NCI-H345 treated with DMSO at 0.1 percent for 48 hours (cell line): Measurements from ENCODE around the gene MRTFB.

Experiments used
- DNase-seq: peaks from one replicate; lab custom pipeline; 2025; ENCODE audit not compliant: unreplicated experiment; lab: John Stamatoyannopoulos, UW

The MRTFB gene

DNA sequence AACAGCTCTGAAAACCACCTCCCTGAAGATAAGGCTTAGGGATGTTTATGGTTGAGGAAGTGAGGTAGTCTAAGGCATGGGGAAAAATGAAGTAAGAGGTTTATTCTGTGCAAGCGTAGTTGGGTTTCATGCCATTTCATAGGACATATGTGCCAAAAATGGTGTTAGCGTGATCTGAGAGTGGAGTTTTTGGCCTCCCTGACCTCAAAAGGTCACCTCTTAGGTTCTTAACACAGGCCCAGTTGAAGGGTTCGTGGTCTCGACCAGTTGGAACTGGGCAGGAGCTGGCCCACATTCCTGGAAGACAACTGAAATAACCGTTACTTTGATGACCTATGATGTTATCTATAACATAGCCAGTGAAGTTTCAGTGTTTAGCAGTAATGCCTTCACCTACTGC lies 57.0 kb downstream of the MRTFB start:
- DNase-seq: no peak

GRCh38 chr16:14129502-14129901 lies 58.4 kb downstream of the MRTFB start:
- no peak for DNase-seq

DNA sequence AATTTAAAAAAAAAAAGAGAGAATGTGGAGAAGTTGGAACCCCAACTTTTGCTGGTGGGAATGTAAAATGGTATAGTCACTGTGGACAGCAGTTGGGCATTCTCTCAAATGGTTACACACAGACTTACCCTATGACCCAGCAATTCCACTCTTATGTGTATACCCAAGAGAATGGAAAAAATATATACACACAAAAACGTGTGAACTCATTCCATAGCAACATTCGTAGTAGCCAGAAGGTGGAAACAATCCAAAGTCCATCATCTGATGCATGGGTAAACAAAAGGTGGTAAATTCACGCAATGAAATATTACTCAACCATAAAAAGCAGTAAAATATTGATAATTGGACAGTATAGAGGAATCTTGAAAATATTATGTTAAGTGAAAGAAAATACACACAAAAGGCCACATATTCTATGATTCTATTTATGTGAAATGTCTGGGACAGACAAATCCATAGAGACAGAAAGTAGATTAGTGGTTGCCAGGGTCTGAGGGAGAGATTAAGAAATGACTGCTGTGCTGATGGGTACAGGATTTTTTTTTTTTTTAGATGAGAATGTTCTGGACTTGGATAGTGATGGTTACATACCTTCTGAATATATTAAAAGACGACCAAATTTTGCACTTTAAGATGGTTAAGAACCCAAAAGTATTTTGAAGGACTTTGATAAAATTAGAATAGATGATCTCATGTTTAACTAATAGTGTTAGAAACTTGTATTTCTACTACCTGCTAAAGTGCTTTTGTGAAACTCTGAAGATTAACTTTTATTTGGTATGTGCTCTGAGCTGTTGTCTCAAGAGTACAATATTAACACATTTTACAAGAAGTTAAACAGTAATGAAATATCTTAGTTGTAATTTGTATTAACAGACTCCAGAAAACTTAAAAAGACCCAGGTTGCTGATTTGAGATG lies 60.9 kb downstream of the MRTFB start:
- no peak for DNase-seq

DNA sequence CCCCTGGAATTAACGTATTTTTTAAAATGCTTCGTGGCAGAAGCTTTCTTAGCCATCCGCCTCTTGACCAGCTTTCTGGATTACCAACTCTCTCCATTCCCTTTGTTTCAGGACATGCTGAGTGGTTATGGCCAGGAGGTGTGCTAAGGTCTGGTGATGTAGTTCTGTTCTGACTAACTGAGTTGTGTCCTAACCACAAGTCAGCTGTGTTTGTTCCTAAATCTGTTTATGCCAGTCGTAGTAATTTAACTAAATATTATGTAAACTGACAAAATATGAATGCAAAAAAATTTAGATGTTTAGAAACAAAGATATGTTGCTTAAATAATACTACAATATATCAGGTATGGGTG lies 61.6 kb downstream of the MRTFB start:
- DNase-seq: no peak

- no peak for DNase-seq
These were observed 62.8 kb downstream of the MRTFB start for GRCh38 chr16:14133907-14134306.

DNA sequence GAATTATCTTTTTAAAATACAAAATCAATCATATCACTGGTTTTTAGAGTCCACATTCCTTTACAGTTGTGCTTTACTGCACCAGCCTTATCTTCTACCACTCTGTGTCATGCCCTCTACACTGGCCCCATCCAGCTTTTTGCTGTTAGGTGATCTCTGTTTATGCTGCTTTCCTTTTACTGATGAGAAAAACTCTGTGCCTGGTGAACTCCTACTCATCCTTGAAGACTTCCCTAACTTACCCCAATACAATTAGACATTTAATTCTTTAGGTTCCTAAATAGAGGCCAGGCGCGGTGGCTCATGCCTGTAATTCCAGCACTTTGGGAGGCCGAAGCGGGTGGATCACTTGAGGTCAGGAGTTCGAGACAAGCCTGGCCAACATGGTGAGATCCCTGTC lies 64.6 kb downstream of the MRTFB start:
- DNase-seq: no peak

GRCh38 chr16:14139872-14140271 lies 68.8 kb downstream of the MRTFB start:
- no peak for DNase-seq

- no peak for DNase-seq
These were observed 69.8 kb downstream of the MRTFB start for GRCh38 chr16:14140923-14141322.

DNA sequence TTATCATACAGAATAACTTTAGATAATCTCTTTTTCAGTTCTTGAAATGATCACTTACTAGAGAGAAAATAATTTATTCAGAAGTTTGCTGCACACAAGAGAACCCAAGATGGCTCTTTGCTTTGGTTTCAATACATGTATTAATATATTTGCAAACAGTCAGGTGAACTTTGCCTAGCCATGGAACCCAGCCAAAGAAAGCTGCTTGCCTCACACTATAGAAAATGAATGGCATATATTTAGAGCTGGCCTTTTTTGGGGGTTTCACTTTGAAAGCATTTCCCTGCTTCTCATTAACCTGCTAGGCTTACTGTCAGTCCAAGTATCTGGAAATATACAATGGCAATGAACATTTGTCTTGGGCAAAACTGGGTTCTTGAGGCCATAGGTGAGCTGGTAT lies 75.3 kb downstream of the MRTFB start:
- DNase-seq: no peak

DNA sequence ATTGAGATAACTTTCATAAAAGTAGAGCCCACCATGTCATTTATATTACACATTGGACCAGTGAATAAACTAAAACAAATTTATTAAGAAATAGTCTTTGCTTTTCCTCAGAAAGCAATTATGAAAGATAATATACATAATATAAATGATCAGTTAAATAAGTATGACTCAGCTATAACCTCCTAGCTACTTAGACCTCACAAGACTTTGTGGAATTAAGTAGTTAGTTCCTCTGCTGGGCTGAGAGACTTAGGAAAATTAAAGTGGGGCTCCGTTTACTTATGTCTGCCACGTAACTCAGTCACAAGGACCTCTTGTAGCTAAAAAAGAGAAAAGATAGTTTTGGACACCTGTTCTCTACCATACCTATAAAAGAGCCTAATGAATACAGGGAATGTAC lies 76.9 kb downstream of the MRTFB start:
- DNase-seq: no peak

GRCh38 chr16:14148569-14148968 lies 77.5 kb downstream of the MRTFB start:
- no peak for DNase-seq

DNA sequence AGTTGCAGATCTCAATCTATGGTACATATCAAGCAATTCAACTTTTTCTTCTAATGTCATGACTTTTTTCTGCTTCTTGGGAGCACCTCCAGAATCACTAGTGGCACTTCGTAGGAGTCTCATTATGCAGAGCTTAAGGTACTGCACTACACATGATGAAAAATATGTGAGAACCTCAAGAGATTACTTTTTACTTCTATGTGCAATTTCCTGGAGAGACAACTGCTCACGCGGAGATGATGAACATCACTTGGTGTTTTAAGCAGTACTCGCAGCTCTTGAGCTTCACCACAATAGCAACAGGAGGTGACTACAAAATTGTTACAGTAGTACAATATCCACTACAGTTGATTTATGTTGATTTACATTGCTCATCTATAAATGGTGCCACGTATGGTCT lies 79.7 kb downstream of the MRTFB start:
- no peak for DNase-seq

DNA sequence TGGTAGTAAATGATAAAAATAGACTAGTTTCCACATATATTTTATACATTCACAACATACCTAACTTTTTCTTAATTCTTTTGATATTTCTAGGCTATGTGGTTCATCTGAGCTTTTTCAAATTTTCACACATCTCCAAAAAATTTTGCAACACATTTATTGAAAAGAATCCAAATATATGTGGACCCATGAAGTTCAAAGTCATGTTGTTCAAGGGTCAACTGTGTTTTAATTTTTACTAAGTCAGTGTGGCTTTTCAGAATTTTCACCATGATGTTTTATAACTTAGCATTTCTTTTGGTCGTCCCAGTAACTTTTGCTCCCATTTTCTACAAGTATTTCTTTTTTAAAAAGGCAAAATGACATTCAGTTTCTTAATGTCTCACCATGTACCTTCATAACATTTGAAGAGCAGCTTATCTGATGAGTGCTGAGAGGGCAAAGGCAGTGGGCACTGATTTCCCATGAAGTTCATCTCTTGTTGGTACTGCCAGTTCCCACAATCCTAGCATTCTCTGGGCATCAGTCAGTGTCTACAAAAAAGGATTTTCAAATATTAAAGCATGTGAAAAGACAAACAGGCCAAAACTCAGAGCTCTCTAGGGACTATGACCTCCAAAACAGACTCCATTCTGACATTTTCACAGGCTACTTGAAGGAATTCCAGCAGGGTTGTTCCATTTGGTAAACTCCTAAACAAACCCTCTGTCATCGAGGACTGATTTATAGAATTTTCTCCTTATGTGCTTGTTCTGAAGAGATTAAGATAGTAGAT lies 80.3 kb downstream of the MRTFB start:
- DNase-seq: no peak

DNA sequence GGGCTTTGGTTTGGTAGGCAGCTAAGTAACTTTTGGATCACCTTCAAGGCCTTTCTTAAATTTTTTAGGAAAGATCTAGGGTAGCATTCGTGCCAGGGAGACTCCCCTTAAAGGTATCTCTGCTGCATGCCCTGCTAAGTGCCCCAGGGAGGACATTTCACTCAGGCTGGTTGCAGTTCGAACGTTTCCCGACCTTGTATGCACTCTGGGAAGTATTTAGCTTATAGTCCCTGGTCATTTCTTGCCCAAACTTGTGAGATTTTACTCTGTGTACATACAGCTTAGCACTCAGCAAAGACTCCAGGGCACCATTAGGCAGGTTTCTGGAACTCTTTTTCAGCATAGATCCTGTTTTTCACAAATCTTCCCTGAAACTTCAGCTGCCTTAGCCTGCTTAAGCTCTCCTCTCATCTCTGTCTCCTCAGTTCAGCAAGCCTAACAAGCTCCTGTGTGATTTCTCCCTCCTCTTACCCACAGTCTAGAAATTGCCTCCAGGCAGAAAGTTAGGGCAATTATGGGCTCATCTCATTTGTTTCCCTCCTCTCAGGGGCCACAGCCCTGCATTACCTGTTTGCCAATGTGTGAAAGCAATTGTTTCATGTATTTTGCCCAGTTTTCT lies 84.6 kb downstream of the MRTFB start:
- no peak for DNase-seq

DNA sequence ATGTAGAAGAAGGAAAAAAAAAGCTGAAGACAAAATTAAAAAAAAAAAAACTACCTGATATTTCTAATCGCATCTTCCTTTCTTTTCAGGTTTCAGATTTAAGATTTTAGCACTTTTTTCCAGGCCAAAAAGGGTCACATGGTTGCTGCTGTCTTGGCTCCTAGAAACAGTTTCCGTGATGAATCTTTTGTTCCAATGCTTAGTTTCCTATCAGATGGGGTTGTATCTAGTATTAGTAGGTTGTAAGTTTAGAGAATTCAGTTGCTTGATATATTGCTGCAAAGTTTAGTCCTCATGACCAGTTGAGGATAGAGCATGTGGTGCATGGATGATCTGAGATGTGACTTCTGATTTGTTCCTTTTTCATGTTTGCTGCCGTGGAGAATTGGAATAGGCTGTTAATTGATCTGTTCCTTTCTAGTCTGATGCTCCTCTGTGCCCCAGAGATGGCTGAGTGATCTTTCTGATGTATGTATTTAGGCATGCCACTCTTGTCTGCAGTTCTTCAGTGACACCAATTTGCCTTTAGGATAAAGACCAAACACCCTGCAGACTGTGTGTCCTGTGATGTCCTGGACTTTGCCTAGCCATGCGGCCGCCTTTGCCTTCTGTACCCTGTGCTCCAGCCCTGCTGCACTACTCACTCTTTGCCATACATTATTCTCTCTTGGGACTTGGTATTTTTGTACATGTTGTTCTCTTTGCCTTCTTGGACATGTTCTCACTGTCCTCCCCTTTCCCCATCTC lies 94.0 kb downstream of the MRTFB start:
- no peak for DNase-seq

DNA sequence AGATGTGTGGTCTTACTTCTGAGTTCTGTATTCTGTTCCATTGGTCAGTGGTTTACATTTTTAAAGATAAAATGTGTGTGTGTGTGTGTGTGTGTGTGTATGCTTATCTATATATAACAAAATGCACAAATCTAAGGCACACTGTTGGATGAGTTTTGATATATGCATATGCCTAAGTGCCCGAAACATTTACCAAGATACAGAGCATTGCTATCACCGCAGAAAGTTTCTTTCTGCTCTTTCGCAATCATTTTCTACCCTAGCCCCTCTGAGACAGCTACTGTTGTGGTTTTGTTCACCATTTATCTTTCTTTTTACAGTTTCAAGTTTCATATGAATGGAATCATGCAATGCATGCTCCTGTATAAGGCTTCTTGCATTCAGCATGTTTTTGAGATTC lies 97.0 kb downstream of the MRTFB start:
- DNase-seq: no peak

- DNase-seq: no peak
These were observed 101.2 kb downstream of the MRTFB start for GRCh38 chr16:14172200-14172809.

DNA sequence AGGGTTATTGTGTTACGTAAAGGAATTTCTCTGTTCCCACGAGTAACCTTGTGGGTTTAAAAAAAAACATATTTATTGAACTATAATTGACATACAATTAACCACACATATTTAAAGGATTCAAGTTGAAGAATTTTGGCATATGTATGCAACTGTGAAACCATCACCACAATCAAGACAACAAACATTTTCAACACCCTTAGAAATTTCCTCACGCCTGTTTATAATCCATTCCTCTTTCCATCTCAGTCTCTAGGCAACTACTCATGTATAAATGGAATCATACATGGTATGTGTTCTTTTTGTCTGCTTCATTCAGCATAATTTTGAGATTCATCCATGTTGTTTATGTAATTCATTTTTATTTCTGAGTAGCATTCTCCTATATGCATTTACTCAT lies 104.0 kb downstream of the MRTFB start:
- DNase-seq: no peak

- no peak for DNase-seq
These were observed 106.6 kb downstream of the MRTFB start for GRCh38 chr16:14177704-14178103.

GRCh38 chr16:14179116-14179515 lies 108.0 kb downstream of the MRTFB start:
- DNase-seq: no peak

- DNase-seq: no peak
These were observed 109.4 kb downstream of the MRTFB start for GRCh38 chr16:14180481-14180944.
